ENCODE data around the gene ECHDC1.
"Not testable (repeated sequence)": the region's sequence is repeated elsewhere in the genome, so short reads cannot be mapped to it uniquely, and the experiment has no call there.

Gene ECHDC1

DNA sequence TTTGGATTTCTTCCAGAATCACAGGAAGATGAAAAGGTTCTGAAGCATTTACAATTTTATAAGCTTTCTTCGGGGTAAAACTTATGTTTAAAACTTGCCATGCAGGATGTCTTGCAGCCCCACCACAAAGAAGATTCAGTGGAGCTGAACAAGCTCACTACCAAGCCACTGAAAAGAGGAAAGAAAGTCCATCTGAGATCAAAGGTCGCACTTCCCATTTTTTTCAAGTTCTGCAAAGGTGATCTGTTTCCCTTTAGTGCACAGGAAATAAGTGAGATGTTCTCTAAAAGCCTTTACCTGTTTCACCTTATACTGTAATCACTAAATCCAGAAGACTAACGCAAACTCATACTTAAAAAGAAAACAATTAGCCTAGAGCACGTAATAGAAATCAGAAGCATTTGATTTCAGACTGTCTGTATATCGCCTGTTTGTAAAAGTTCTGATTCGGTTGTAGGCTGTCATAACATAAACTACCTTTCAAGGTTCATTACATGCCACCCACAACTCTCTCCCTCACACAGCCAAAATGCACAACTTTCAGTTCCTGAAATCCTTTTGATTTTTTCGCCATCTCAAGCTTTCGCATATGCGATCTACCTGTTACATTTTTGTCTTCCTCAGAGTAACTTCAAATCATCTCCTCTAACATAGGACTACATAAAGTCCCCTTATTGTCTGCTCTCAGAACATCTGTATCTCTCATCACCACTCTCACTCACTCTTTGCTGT, 1.8 kb downstream of the ECHDC1 start:
- no peak for DNase-seq

DNA sequence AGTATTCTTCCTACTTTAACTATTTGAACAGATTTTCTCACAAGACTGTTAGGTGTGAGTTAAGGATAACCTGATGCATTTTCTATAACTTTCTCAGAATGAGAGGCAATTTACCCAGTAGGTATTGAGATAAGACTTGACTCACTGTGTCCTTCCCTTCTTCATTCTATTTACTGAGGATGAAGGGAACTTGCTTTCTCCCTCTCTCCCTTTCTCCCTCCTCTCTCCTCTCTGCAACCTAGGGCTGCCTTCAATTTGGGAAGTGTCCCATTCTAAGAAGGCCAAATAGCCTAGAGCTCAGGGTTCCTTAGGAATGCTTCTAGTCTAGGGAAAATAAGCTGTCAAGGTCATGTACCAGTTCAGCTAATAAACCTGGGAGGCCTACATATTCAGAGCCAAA, 3.2 kb downstream of the ECHDC1 start:
- DNase-seq, result no peak

GRCh38 chr6:127338936-127339335, 4.5 kb downstream of the ECHDC1 start:
- no peak for DNase-seq

DNA sequence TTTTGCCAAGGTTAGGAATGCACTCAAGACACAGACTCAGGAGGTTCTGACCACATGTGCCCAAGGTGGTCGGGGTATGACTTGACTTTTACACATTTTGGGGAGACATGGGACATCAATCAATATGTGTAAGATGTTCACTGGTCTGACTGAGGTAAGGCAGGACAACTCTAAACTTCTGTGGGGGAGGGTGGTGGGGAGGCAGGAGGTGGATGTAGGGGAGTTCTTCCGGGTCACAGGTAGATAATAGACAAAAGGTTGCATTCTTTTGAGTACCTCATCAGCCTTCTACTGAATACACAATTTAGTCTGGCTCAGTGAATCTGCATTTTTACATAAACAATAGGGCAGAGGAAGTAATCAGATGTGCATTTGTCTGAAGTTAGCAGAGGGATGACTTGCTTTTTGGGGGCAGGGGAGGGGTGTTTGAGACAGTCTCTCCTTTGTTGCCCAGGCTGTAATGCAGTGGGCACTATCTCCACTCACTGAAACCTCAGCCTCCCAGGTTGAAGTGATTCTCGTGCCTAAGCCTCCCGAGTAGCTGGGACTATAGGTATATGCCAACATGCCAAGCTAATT, 10.9 kb downstream of the ECHDC1 start:
- no peak for DNase-seq

- not testable (repeated sequence) for DNase-seq
These were observed 12.2 kb downstream of the ECHDC1 start for GRCh38 chr6:127331256-127331655.

GRCh38 chr6:127328043-127328609, 15.3 kb downstream of the ECHDC1 start:
- no peak for DNase-seq

DNA sequence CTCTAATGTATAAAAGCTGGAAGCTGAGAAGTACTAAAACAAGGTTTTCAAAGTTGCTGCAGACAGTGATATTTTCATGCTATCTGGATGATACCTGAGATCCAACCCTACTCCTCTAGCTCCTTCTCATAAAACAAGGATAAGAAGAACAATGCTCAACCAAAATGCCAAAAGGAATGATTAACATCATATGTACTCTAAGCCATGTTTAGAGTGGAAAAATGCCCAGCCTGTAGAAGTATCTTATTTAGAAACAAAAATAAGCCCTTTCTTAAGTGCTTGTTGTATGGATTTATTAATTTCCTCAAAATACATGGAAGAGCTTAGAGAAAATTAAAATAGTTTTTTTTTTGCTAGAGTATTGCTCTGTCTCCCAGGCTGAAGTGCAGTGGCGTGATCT, 23.7 kb downstream of the ECHDC1 start:
- DNase-seq, result no peak

- no peak for DNase-seq
These were observed 25.9 kb downstream of the ECHDC1 start for GRCh38 chr6:127317388-127318128.

- DNase-seq, result no peak
These were observed 37.7 kb downstream of the ECHDC1 start for GRCh38 chr6:127305741-127306140.

GRCh38 chr6:127303917-127304316, 39.5 kb downstream of the ECHDC1 start:
- DNase-seq, result no peak

- peak; percentile 63 for DNase-seq
These were observed 40.4 kb downstream of the ECHDC1 start for GRCh38 chr6:127302728-127303660.

- no peak for DNase-seq
These were observed 42.2 kb downstream of the ECHDC1 start for GRCh38 chr6:127301199-127301700.

- DNase-seq, result peak; percentile 47
These were observed 43.0 kb downstream of the ECHDC1 start for GRCh38 chr6:127300411-127300810.

DNA sequence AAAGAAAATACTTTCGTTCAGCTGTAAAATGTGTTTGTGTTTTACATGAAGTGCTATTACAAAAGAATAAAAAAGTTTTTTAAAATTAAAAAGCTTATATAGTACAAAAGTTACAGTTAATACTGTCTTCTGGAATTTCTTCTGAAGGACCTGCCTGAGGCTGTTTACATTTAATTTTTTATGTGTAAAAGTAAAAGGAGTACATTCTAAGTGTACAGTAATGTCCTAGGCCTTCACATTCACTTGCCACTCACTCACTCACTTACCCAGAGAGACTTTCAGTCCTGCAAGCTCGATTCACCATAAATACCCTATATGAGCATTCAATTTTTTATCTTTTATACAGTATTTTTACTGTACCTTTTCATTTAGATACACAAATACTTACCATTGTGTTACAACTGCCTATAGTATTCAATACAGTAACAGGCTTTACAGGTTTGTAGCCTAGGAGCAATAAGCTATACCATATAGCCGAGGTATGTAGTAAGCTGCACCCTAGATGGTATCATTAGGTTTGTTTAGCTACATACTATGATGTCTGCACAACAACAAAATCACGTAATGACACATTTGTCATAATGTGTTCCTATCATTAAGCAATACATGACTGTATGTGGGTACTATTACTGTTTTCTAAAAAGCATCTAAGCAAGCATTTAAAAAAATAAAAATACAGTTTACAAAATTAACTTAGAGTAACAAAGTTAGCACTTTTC, 43.7 kb downstream of the ECHDC1 start:
- DNase-seq, result no peak

DNA sequence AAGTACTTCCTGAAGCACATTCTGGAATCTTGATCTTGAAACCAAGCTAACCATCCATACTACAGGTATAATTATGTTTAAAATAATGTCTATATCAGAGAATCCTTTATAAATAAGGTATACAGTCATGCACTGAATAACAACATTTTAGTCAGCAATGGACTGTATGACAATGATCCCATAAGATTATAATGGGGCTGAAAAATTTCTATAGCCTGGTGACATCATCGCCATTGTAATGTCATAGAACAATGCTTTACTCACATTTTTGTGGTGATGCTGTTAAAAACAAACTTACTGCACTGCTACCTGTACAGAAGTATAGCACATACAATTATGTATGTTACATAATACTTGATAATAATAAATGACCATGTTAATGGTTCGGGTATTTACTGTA, 44.9 kb downstream of the ECHDC1 start:
- DNase-seq, result no peak

GRCh38 chr6:127297502-127298070, 45.8 kb downstream of the ECHDC1 start:
- no peak for DNase-seq

GRCh38 chr6:127291495-127291894, 51.9 kb downstream of the ECHDC1 start:
- DNase-seq, result no peak

DNA sequence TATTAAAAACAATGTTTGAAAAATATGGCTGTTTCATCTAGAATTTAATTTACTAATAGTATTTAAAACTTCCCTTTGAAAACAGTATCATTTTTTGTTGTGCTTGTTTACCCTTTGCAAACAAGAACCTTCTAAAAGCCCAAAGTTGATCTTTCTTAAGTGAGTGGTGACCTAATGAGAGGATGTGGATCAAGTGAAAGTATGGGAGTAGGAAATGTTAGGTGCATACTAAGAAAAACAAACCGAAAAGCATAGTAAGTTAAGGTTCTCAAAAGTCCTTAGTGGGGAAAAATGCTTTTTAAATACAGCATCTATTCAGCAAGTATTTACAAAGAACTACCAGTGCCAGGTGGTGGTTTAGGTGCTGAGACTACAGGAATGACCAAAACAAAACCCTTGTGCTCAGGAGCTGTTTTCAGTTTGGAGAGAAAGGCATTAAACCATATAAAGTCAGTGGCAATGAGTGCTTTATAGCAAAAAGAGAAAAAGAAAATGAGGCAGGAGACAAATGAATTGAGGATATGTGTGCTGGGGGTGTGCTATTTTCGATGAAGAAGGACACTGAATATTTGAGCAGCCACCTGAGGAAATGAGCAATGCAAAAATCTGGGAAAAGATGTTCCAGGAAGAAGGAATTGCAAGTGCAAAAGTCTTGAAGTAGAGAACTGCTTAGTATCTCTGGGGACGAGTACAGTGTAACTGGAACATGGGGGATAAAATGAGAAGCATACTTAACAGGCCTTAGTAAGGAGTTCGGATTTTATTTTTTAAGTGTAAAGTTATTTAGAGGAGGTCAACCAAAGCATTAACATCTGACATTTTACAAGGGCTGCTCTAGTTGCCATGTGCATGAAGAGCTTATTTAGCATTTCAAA, 52.8 kb downstream of the ECHDC1 start:
- DNase-seq, result no peak

GRCh38 chr6:127289934-127290333, 53.5 kb downstream of the ECHDC1 start:
- DNase-seq, result no peak

DNA sequence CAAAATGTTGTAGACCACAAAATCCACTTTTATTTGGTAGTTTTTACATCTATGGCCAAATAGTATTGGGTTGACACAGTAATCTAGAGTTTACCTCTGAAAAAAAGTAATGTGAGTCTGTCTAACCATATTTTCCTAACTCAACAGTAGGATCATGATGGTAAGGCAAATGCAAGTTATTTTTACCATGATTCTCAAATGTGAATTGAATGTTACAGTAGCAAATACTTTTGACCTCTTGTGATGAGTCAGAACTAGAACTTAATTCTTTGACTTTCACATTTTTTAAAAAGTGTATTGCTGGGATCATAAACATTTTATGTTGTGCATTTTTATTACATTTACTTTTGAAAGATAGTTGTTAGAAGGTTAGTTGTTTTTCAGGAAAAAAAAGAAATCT, 54.7 kb downstream of the ECHDC1 start:
- DNase-seq, result no peak
